ENCODE results near the gene CPSF4L.

The CPSF4L gene

DNA sequence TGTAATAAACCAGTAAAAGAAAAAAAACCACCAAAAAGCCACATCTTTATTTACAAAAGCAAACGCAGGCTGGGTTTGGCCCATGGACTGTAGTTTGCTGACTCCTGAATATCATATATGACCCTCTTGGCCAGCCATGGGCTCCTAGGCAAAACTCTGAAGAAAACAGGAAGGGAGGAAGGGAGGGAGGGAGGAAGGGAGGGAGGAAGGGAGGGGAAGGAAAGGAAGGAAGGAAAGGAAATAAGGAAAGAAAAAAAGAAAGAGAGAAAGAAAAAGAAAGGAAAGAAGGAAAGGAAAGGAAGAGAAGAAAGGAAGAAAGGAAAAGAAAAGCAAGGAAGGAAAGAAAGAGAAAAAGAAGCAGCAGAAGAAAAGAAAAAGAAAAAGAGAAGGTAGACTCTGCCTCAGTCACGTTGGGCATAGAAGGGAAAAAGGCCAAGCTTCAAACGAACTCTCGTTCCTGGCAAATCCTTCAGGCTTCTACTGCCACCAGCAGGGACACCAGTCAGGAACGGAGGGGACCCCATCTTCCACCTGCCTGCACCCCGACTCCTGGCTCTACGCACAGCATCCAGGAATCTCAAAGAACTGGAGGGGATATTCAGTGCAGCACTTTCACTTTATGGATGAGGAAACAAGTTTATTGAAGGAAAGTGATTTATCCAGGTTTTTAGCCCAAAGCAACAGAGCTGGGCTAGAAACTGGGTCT lies 28.0 kb upstream of the CPSF4L start:
- DNase-seq = no peak

DNA sequence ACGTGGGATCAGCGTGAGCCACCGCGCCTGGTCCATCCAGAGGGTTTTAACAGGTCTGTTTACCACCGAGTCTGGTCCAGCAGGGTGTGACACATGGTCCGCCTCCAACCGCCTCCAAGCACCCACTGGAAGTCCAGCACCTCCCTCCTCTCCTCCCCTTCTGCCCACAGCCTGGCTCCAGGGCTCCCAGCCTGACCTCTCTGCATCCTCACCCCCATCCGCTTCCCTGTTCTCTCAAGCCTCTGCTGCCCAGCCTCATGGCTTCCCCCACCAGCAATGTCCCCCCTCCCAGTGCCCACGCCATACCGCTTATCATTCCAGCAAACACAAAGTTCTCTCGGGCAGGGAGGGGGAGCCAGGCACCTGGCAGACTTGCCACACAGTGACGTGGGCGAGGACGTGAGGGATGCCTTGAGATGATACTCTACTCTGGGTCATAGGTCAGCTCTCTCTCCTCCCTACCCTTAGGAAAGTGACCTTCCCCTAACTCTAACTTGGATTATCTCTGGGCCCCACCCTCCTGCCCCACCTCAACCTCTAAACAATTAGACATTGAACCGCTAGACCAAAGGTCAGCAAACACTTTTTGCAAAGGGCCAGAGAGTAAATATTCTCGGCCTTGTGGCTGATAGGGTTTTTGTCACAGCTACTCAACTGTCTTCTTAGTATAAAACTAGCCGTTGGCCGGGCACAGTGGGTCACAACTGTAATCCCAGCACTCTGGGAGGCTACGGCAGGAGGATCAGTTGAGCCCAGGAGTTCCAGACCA lies 27.0 kb upstream of the CPSF4L start:
- DNase-seq = no peak

DNA sequence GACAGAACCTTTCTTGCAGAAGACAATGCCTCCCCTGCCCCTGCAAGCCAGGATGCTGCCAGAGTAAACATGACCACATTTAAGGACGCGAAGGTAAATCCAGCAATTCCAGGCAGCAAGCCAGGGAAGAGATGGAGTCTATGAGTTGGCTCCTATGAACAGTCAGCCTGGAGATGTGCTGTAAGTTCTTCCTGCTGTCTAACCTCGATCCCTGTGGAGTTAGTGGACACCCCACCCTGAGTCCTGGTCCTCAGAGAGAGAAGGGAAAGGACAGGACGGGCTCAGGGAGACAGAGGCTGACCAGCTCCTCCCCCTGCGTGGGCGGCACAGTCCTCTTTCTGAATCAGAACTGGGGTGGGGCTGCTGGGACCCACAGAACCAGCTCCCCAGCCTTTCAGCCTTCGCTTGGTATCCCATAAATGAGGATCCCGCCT lies 25.2 kb upstream of the CPSF4L start:
- no peak for DNase-seq

DNA sequence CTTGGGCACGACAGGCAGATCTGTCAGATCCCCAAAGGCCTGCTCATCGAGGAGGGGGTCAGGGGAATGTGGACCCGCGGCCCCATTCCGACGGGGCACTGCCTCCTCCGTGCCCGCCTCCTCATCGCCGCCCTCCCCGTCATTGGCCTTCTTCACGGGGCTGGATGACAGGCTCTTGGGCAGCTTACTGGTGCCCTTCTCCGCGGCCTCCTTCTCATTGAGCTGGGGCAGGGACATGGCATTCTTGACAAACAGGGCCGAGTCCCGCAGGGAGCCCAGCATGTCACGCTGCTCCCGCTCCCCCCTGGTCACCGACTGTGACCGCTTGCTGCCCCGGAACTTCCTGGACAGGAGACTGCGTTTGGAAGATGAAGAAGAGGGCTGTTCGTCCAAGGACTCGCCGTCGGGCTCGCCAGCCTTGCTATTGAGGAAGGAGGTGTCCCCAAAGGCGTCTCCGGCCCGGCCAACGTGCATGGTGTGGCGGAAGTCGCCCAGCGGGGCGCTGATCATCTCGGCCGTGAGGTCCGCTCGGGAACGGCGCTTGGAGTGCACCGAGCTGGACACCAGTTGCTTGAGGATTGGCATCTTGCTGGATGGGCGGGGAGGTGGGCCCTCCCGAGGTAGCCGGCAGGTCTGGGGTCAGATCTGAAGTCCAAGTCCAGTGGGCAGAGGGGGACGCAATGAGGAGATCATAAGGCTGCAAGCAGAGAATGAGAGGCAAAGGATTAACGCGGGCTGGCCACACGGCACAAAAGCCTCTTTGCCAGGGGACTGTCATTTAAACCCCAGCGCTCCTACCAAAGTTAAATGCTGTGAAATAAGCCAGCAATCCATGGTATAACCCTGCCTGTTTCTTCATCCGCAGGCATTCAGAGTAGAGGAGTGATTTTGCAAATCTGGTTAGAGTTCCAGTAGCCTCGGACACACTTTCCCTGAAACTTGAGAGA lies 24.5 kb upstream of the CPSF4L start:
- no peak for DNase-seq

DNA sequence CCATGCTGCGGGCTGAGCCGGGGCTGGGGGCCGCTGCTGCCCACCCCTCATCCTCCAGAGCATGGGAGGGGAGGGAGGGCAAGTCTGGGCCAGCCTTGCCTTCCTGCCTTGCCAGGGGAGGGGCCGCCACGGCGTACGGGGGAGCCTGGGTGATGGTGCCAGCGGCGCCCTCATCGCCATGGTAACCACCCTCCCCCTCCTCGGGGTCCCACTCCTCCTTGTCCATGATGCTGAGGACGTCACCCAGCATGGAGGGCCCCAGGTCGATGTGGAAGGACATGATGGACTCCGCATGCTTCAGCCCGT lies 23.9 kb upstream of the CPSF4L start:
- no peak for DNase-seq

DNA sequence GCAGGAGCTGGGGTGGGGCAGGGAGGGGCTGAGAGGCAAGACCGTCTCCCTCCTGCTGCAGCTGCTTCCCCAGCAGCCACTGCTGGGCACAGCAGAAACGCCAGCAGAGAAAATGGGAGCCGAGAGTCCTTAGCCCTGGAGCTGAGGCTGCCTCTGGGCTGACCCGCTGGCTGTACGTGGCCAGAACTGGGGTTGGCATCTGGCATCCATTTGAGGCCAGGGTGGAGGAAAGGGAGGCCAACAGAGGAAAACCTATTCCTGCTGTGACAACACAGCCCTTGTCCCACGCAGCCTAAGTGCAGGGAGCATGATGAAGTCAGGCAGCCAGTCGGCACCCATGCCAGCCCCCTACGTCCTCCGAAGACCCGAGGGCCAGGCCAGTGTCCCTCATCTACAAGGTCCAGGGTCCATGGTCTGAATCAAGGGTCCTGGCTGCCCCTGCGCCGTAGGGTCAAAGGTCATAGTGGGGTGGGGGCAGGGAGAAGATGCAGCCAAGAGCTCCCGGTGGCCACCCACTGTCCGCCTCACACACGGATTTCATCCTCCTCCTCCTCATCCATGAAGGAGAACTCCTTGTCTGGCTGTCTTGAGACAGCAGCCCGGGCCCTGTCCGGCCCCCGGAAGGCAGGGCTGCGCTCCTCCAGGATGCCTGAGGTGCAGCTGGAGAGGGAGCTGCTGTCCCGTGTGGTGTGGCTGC lies 23.4 kb upstream of the CPSF4L start:
- DNase-seq = no peak

DNA sequence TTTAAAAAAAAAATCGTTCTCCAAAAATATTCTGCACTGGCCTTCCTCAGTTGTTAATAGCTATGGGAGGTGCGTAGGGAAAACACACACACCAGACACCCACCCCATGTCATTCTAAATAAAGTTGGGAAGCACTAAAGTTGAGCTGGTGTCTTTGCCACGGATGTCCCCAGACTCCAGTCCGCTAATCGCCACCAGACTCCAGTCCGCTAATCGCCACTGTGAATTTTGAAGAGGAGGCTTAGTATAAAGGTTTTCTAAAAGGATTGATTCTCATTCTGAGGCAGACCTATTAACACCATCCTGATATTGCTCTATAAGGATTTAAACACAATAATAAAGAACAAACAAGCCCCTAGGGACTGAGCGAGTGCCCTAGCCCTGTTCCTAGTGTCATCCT lies 22.7 kb upstream of the CPSF4L start:
- no peak for DNase-seq

DNA sequence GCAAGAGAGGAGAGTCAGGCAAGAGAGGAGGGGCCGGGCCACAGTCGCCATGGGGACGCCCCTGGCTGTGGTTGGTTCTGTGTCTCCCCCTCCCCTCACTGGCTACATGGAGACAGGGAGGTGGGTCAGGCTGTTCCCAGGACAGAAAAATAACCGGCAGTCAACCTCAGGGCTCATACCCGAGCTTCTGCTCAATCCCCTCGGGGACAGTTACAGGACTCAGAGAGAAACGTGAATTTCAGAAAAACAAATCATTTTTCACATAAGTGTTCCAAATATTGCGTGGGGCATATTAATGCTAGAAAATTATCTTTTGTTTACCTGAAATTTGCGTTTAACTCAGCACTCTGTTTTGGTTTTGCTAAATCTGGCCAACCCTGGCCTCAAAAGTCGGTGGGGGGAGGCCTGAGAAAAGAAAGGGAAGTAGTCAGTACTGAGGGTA lies 22.2 kb upstream of the CPSF4L start:
- DNase-seq = no peak

DNA sequence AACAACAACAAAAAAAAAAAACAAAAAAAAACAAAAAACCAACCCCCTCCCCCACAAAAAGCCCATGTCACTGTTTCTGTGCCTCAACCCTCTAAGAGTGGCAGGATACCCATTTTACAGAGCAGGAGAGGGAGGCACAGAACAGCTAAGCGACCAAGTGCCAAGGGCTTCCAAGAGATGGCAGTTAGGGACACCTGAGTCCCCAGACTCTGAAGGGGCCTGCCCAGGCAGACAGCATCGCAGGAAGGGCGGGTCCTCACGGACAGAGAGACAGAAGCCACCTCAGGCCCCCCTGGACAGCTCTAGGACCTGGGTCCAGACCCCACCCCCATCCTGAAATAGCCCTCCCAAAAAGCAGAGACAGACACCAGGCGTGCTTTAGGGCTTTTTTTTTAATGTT lies 21.6 kb upstream of the CPSF4L start:
- no peak for DNase-seq

DNA sequence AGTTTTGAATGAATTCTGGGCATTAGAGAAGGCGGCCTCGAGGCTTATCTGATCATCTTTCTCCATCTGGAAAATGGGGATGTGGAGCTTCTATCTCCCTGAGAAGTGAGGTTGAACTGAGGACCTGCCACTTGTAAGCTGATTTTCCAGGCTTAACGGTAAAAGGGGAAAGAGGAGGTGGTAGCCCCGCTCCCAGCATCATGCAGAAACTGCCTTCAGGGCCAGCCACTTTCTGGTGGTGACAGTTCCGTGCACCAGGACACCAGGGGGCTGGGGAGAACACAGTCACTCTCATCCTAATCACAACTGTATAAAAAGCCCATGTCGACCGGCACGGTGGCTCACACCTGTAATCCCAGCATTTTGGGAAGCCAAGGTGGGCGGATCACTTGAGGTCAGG lies 20.9 kb upstream of the CPSF4L start:
- DNase-seq = no peak

DNA sequence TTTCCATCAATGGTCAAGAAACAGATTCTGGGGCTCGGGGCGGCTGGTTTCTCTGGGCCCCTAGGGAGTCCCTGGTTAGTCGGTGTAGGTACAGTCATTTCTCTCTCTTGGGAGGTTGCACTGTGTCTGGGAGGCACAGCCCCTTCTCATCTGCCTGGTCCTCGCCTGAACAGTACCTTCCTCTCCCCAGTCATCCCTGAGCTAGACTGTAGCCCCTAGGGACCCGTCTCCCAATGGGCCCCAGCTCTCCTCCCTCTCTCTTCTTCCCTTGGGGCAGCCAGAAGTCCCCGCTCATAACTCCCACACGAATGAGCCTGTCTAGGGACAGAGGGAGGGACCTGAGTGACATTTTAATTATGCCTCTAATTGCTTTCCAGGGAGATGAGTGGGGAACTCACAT lies 20.2 kb upstream of the CPSF4L start:
- DNase-seq = no peak

DNA sequence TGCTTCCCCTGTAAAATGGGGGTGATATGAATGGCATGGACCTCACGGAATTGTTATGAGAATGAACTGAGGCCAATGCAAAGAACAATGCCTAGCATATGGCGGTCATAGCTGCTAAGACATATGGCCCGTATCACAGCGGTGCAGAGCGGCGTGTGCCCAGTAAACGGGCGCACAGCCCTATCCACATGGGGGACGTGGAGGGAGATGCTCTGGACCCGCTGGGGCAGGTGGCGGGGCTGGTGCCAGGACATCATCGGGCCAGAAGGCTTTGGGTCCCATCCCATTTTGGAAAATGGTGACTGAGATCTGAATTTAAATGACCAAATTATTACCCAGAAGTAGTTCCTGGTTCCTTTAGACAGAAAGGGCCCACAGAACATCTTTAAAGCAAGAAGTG lies 18.5 kb upstream of the CPSF4L start:
- no peak for DNase-seq

DNA sequence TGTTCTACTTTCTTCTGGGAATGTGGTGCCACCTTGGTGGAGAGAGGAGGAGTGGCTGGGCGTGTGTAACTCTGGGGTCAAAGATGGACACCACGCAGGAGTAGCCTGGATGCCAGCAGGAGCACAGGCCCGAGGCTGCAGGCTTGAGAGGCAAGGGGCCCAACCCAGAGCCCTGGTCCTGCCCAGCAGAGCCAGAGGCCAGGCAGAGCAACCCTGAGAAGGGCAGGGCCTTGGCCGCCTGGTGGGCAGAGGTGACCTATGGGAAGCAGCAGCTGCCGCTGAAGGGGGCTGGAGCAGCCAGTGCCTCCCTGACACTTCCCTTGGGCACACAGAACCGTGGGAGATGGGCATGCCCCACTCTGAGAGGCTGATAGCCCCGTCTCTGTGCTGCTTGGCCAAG lies 18.0 kb upstream of the CPSF4L start:
- no peak for DNase-seq

DNA sequence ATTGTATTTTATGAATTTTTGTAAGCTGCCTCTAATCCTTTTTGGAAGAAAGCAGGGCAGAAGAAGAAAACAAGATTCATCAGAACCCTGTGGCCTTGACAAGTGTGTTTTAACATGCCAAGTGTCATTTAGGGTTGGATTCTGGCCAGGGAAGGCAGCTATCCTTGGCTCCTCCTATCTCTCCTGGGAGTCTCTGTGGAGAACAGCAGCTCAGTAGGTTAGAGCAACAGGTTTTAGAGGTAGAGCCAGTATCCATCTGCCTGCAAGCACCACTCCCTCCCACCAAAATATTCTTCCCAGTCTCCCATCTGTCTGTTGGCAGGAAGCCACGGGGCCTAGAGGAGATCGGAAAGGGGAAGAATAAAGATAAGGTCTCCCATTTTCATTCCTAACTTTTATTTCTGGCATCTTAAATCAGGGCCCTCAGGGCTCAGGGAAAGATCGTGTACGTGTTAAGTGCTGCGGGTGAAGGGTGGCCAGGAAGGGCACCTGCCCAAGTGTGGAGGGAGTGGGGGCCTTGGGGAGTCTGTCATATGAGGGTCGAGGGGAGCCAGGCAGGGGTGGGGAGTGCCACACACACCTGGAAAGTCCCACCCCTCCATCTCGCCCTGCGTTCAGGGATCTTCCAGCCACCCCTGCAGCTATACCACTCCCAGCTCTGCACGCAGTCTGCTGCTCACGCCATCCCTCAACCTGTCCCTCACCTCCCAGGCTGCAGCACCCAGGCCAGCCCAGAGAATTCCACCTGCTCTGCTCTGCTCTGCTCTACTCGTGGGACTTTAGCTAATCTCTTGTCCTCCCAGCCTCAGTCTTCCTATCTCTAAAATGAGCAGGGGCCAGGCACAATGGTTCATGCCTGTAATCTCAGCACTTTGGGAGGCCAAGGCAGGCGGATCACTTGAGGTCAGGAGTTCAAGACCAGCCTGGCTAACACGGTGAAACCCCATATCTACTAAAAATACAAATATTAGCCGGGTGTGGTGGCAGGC lies 17.1 kb upstream of the CPSF4L start:
- no peak for DNase-seq

DNA sequence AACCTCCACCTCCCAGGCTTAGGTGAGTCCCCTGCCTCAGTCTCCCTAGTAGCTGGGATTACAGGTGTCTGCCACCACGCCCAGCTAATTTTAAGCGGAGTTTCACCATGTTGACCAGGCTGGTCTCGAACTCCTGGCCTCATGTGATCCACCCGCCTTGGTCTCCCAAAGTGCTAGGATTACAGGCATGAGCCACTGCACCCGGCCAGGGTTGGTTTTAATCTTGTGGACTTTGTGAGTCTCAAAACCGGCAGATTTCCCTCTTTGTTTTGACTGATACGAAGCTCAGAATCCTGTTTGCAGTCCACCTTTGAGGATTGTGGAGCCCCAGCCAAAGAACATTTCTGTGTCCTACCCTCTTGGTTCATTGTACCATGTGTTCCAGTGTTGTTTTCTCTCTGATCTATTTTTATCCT lies 16.4 kb upstream of the CPSF4L start:
- no peak for DNase-seq

DNA sequence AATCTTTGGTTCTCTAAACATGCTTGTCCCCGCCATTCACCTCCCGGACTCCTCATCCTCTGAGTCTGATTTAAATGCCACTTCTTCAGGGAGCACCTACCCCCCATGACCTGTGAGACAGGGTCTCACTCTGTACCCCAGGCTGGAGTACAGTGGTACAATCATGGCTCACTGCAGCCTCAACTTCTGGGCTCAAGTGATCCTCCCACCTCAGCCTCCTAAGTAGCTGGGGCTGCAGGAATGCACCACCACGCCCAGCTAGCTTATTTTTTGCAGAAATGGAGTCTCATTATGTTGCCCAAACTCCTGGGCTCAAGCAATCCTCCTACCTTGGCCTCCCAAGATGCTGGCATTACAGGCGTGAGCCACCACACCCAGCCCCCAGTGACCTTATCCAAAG lies 12.8 kb upstream of the CPSF4L start:
- no peak for DNase-seq

DNA sequence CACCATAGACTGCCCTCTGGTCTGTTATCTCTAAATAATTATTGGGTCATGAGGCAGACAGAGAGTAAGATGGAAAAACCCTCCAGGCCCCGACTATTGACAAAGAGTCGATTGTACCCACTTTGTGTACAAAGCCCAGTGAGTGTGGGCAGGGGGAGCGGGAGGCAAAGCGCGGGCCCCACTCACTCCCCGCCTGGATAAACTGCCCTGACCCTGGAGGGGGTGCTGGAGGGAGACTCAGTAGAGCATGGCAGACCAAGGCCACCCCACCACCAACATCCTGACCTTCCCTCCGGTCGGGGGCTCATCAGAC lies 11.2 kb upstream of the CPSF4L start:
- no peak for DNase-seq

DNA sequence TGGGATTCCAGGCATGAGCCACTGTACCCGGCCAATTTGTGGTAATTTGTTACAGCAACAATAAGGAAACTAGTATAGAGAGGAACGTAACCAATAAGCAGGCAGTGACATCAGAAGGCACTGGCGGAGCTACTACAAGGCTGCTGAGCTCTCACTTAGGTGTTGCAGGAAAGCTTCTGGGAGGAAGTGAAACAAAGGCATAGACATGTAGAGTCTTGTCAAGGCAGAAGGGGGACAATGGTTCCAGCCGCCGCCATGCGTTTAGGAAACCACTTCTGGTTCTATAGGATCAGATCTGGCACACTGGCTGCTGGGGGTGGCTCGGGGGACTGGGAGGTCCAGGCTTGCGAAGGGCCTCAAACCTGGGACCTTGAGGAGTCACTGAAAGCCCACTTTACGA lies 9.4 kb upstream of the CPSF4L start:
- peak; percentile 84 for DNase-seq

DNA sequence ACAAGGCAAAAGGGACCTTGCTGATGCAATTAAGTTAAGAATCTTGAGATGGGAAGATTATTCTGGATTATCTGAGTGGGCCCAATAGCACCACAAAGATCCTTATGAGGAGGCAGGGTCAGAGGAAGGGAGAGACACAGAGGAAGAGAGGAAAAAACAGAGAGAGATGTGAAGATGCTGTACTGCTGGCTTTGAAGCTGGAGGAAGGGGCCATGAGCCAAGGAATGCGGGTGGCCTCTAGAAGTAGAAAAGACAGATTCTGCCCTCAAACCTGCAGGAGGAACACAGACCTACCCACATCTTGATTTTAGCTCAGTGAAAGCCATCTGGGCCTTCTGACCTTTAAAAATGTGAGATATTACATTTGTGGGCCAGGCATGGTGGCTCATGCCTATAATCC lies 8.1 kb upstream of the CPSF4L start:
- DNase-seq = no peak

DNA sequence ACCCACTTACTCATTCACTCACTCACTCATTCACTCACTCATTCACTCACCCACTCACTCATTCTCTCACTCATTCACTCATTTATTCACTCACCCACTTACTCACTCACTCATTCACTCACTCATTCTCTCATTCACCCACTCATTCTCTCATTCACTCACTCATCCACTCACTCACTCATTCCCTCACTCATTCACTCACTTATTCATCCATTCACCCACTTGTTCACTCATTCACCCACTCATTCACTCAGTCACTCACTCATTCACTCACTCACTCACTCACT lies 7.6 kb upstream of the CPSF4L start:
- DNase-seq = no peak

DNA sequence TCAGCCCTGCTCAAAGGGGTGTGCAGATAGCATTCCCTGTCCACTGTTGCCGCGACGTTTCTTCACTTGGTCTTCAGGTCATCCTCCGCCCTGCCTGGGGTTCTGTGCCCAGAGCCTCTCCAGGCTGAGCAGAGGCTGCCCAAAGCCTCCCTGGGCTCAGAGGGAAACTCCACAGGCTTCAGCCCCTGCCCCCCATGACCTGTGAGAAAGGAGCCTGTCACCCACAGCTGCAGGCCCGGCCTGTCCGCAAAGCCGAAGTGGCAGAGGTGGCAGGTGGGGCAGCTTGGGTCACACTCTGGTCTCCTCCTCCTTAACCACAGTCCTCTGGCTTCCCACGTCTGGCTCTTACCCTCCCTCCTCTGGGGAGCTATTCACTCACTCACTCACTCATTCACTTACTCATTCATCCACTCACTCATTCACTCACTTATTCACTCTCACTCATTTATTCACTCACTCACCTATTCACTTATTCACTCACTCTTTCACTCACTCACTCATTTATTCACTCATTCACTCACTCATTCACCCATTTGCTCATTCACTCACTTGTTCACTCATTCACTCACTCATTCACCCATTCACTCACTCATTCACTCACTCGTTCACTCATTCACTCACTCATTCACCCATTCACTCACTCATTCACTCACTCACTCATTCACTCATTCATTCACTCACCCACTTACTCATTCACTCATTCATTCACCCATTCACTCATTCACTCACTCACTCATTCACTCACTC lies 7.1 kb upstream of the CPSF4L start:
- peak; percentile 55 for DNase-seq
